Activated CD8-positive, alpha-beta T cell treated with anti-CD3 and anti-CD28 coated beads for 36 hours (primary cell): Measurements from ENCODE around the gene C10orf67. TPM values are rescaled to one million over a fixed set of nuclear protein-coding genes. Genes with fewer than 3 reads are reported as not detected.

Experiments used
- ATAC-seq: fragments of 200-7000 bp; cut with Tn5 transposase; one replicate; pipeline ENCODE4 v1.10.0; 2021; ENCODE audit warnings: mild to moderate bottlenecking, moderate library complexity
- CTCF ChIA-PET: fragments of 350-600 bp; sonication (Branson Sonifier 250); formaldehyde crosslinking; loops from one replicate; lab custom pipeline; 2021; ENCODE audit warnings: antibody characterized with exemption; lab: Charles Lee
- POLR2A ChIA-PET: fragments of 350-600 bp; sonication (Branson Sonifier 250); formaldehyde crosslinking; loops from one replicate; lab custom pipeline; 2021; ENCODE audit warnings: antibody characterized with exemption; lab: Charles Lee
- DNase-seq: peaks from one replicate; pipeline ENCODE4 v3.0.0-alpha.2; 2020
- H3K27ac Mint-ChIP-seq: one replicate; pipeline ENCODE4 v1.8.0; 2021; ENCODE audit warnings: mild to moderate bottlenecking, mixed read lengths
- H3K27me3 Mint-ChIP-seq: one replicate; pipeline ENCODE4 v1.8.0; 2021; ENCODE audit warnings: mixed read lengths
- H3K36me3 Mint-ChIP-seq: one replicate; pipeline ENCODE4 v1.8.0; 2021; ENCODE audit warnings: low read depth, mixed read lengths
- H3K4me1 Mint-ChIP-seq: one replicate; pipeline ENCODE4 v1.8.0; 2021; ENCODE audit warnings: low read depth, mixed read lengths
- H3K4me3 Mint-ChIP-seq: one replicate; pipeline ENCODE4 v1.8.0; 2021; ENCODE audit warnings: mild to moderate bottlenecking, moderate library complexity, mixed read lengths
- H3K9me3 Mint-ChIP-seq: one replicate; pipeline ENCODE4 v1.8.0; 2021; ENCODE audit warnings: mixed read lengths
- intact Hi-C: fragments of 100-400 bp; cut with micrococcal nuclease; formaldehyde crosslinking; loops from one replicate; pipeline ENCODE4 v1.10.0; 2022
- total RNA-seq, 2 experiments: library from RNA; stranded (reverse); gene quantifications; one replicate each; pipeline ENCODE4 v1.2.3, GENCODE V29; 2021
- TF ChIP-seq, protein P1 (sequence below): fragments of 200-600 bp; IDR thresholded peaks from one replicate; pipeline ENCODE4 v1.8.0; 2022; ENCODE audit warnings: antibody characterized with exemption, mild to moderate bottlenecking

The C10orf67 gene
- total RNA-seq, 2 experiments from 2014 or later, result 0.25 to 0.32 TPM

DNA sequence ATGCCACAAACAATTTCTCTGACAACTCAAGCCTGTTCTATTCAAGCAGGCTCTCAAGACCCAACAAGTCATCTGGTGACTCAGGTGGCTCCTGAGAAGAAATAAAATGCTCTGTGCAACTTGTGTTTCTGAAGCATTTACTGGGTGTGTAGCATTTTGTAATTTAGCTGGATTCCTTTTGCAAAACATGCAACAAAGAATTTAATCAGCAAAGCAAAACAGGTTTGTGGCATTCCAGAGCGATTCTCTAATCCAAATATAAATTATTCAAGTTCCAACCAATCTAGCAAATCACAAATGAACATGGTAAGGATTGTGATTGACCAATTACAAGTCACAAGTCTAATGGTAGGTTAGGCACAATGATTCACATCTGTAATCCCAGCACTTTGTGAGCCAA, 39.8 kb upstream of the C10orf67 start:
- Mint-ChIP-seq H3K36me3 (no peaks in the 10 kb centered on the region), H3K27me3 (no peaks in the 10 kb centered on the region), H3K27ac (no peak overlapping the region), H3K9me3 (no peaks in the 10 kb centered on the region), H3K4me1 (no peaks in the 10 kb centered on the region), H3K4me3 (no peak overlapping the region)
- intact Hi-C loops, result no loop called here
- ATAC-seq, result no peak
- DNase-seq, result no peak
- ChIA-PET POLR2A (no interaction called here), CTCF (interaction anchor here (1.6 kb wide), 1 partner anchor 20 kb away, joined by 3 read pairs; no protein-coding TSS in a partner anchor)
- TF ChIP-seq, protein P1, sequence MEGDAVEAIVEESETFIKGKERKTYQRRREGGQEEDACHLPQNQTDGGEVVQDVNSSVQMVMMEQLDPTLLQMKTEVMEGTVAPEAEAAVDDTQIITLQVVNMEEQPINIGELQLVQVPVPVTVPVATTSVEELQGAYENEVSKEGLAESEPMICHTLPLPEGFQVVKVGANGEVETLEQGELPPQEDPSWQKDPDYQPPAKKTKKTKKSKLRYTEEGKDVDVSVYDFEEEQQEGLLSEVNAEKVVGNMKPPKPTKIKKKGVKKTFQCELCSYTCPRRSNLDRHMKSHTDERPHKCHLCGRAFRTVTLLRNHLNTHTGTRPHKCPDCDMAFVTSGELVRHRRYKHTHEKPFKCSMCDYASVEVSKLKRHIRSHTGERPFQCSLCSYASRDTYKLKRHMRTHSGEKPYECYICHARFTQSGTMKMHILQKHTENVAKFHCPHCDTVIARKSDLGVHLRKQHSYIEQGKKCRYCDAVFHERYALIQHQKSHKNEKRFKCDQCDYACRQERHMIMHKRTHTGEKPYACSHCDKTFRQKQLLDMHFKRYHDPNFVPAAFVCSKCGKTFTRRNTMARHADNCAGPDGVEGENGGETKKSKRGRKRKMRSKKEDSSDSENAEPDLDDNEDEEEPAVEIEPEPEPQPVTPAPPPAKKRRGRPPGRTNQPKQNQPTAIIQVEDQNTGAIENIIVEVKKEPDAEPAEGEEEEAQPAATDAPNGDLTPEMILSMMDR, result no peak

DNA sequence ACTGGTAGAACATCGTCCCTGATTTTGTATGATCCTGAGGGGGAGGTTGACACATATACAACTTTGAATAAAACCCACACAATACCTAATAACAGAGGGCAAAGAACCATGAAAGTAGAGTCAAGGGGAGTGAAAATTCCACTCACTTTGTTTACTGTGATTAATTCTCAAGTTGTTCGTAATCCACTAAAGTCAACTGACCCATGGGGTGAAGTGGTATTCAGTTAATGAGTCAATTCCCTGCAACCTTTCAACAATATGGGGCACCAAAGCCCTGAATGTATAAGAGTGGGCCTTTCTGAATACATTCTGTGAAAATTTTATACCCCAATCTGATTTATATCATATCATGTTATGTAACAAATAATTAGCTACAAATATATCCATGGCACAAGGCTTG, 39.0 kb upstream of the C10orf67 start:
- TF ChIP-seq, protein P1, result no peak
- Mint-ChIP-seq H3K4me3 (no peak overlapping the region), H3K9me3 (no peaks in the 10 kb centered on the region), H3K4me1 (no peaks in the 10 kb centered on the region), H3K27ac (no peak overlapping the region), H3K36me3 (no peaks in the 10 kb centered on the region), H3K27me3 (no peaks in the 10 kb centered on the region)
- intact Hi-C loops, result no loop called here
- DNase-seq, result no peak
- POLR2A ChIA-PET, result no interaction called here
- ATAC-seq, result no peak
- CTCF ChIA-PET, result no interaction called here

DNA sequence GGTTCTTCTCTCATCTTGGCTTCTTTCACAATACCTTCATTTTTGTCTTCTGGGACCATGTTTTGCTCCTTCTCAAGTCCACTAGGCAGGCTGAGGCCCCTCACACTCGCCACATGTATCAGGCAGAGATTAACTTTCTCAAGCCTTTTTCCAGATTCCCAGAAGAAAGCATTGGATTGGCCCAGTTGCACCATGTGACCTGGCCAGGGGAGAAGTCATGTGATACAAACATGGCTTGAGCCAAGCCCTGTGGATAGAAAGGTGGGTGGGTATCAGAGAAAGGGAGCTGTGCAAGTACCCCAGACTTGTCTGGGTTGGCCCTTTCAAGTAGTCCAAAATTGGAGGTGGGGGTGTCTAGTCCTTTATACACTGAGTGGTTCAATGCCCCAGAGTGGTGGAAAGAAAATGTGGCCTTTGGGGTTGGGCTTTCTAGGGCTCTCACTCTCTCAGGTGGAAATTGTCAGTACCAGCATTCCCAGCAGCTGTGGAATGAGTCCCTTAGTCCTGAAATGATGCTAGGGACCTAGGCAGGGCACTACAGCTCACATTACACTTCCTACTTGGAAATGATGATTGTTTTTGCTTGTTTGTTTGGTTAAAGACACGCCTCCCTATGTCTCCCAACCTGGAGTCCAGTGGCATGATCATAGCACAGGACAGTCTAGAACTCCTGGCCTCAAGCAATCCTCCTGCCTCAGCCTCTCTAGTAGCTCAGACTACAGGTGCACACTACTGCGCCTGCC, 36.9 kb upstream of the C10orf67 start:
- CTCF ChIA-PET, result no interaction called here
- no peaks in the 10 kb centered on the region for H3K36me3 Mint-ChIP-seq
- DNase-seq (no peak), ATAC-seq (no peak)
- H3K27me3 Mint-ChIP-seq, result no peaks in the 10 kb centered on the region
- H3K4me1 Mint-ChIP-seq, result no peaks in the 10 kb centered on the region
- H3K9me3 Mint-ChIP-seq, result no peaks in the 10 kb centered on the region
- H3K4me3 Mint-ChIP-seq, result no peak overlapping the region
- POLR2A ChIA-PET, result no interaction called here
- intact Hi-C loops, result no loop called here
- no peak overlapping the region for H3K27ac Mint-ChIP-seq
- TF ChIP-seq, protein P1, result no peak

DNA sequence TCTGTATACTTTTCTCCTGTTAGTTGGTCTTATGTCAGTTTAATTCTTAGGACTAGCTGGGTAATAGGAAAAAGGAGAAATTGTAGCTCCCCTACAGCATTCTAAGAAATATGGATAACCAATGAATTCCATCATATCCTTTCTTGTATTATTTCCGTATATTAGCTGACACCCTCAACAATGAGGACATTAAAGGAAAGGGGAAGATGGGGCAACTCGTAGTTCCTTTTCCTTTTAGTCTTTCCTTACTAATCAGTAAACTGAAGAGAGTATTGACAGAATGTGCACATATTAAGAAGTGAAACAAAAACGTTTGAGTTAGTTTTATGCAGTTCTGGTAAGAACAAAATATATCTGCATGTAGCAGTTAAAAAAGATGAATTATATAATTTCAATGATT, 35.1 kb upstream of the C10orf67 start:
- H3K9me3 Mint-ChIP-seq, result no peaks in the 10 kb centered on the region
- TF ChIP-seq, protein P1, result no peak
- intact Hi-C loops, result no loop called here
- H3K4me3 Mint-ChIP-seq, result no peak overlapping the region
- CTCF ChIA-PET, result interaction anchor here (0.7 kb wide), 1 partner anchor 110 kb away, joined by 3 read pairs; no protein-coding TSS in a partner anchor
- no peaks in the 10 kb centered on the region for H3K27me3 Mint-ChIP-seq
- POLR2A ChIA-PET, result no interaction called here
- H3K27ac Mint-ChIP-seq, result no peak overlapping the region
- DNase-seq, result no peak
- H3K36me3 Mint-ChIP-seq, result no peaks in the 10 kb centered on the region
- no peak for ATAC-seq
- H3K4me1 Mint-ChIP-seq, result no peaks in the 10 kb centered on the region

DNA sequence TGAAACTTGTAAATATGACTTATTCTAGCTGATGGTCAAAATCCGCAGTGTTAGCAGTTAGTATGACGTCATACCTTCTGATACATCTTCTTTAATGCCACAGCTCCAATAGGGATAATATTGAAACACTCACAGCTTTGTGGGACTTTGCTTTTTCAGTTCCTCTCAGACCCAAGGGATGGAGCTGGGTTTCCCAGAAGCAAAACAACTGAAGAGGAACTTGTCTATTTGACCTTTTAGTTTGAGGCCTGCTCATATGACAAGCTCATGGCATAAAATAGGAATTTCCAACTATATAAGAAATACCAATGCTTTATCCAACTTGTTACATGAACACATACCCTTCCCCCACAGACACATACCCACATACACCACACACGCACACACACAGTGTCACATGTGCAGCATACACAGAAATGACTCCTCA, 31.6 kb upstream of the C10orf67 start:
- POLR2A ChIA-PET, result interaction anchor here (0.6 to 1.2 kb wide), 2 partner anchors 63 to 327 kb away, joined by 3 read pairs; partner anchors contain the start of gene OTUD1
- DNase-seq (no peak), ATAC-seq (no peak)
- H3K36me3 Mint-ChIP-seq, result peaks cover 2% of the 10 kb centered on the region
- H3K4me1 Mint-ChIP-seq, result peaks cover 2% of the 10 kb centered on the region
- intact Hi-C loops, result no loop called here
- no peak overlapping the region for H3K4me3 Mint-ChIP-seq
- no peaks in the 10 kb centered on the region for H3K27me3 Mint-ChIP-seq
- no peak overlapping the region for H3K27ac Mint-ChIP-seq
- CTCF ChIA-PET, result interaction anchor here (1.0 to 1.3 kb wide), 3 partner anchors 9 to 62 kb away, joined by 3 read pairs; no protein-coding TSS in a partner anchor
- no peaks in the 10 kb centered on the region for H3K9me3 Mint-ChIP-seq
- TF ChIP-seq, protein P1, result no peak
